ENCODE data around the gene CYP19A1.
"Not testable (repeated sequence)": the region's sequence is repeated elsewhere in the genome, so short reads cannot be mapped to it uniquely, and the experiment has no call there.

CYP19A1 gene

GRCh38 chr15:51205050-51205975 is 133.1 kb downstream of the CYP19A1 start:
- no peak for DNase-seq (ENCODE audit: low spot score)

- DNase-seq (ENCODE audit: low spot score): no peak
Measured at GRCh38 chr15:51203797-51204196, 134.6 kb downstream of the CYP19A1 start.

- no peak for DNase-seq (ENCODE audit: low spot score)
Measured at GRCh38 chr15:51202783-51203182, 135.6 kb downstream of the CYP19A1 start.

- DNase-seq (ENCODE audit: low spot score): no peak
Measured at GRCh38 chr15:51201581-51201980, 136.8 kb downstream of the CYP19A1 start.

- DNase-seq (ENCODE audit: low spot score): no peak
Measured at GRCh38 chr15:51200792-51201191, 137.6 kb downstream of the CYP19A1 start.

- DNase-seq (ENCODE audit: low spot score): no peak
Measured at GRCh38 chr15:51199541-51199940, 138.9 kb downstream of the CYP19A1 start.

- DNase-seq (ENCODE audit: low spot score): no peak
Measured at GRCh38 chr15:51198701-51199232, 139.6 kb downstream of the CYP19A1 start.

GRCh38 chr15:51195459-51195858 is 142.9 kb downstream of the CYP19A1 start:
- no peak for DNase-seq (ENCODE audit: low spot score)

GRCh38 chr15:51193979-51194378 is 144.4 kb downstream of the CYP19A1 start:
- DNase-seq (ENCODE audit: low spot score): no peak

- DNase-seq (ENCODE audit: low spot score): no peak
Measured at GRCh38 chr15:51193526-51193925, 144.9 kb downstream of the CYP19A1 start.

GRCh38 chr15:51192521-51193280 is 145.7 kb downstream of the CYP19A1 start:
- DNase-seq (ENCODE audit: low spot score): peak; percentile 67

GRCh38 chr15:51191766-51192165 is 146.6 kb downstream of the CYP19A1 start:
- DNase-seq (ENCODE audit: low spot score): no peak

- no peak for DNase-seq (ENCODE audit: low spot score)
Measured at GRCh38 chr15:51191072-51191670, 147.2 kb downstream of the CYP19A1 start.

GRCh38 chr15:51190424-51191068 is 147.8 kb downstream of the CYP19A1 start:
- no peak for DNase-seq (ENCODE audit: low spot score)

- DNase-seq (ENCODE audit: low spot score): no peak
Measured at GRCh38 chr15:51189669-51190385, 148.6 kb downstream of the CYP19A1 start.

- not testable (repeated sequence) for DNase-seq (ENCODE audit: low spot score)
Measured at GRCh38 chr15:51188791-51189190, 149.6 kb downstream of the CYP19A1 start.

GRCh38 chr15:51186891-51187290 is 151.5 kb downstream of the CYP19A1 start:
- DNase-seq (ENCODE audit: low spot score): no peak

GRCh38 chr15:51186181-51186705 is 152.2 kb downstream of the CYP19A1 start:
- DNase-seq (ENCODE audit: low spot score): no peak

GRCh38 chr15:51185213-51186159 is 152.9 kb downstream of the CYP19A1 start:
- DNase-seq (ENCODE audit: low spot score): no peak

- no peak for DNase-seq (ENCODE audit: low spot score)
Measured at GRCh38 chr15:51184627-51185026, 153.8 kb downstream of the CYP19A1 start.

Data from hepatic stellate cell (primary cell).